Left lung (tissue), 10 donors: ENCODE results near the gene OTOGL. TPM values are rescaled to one million over a fixed set of nuclear protein-coding genes. Genes with fewer than 3 reads are reported as not detected.
"Not testable (repeated sequence)": the region's sequence is repeated elsewhere in the genome, so short reads cannot be mapped to it uniquely, and the experiment has no call there.

Source experiments
- ATAC-seq: fragments of 200-7000 bp; cut with Tn5 transposase; one replicate; pipeline ENCODE4 v1.9.1; 2020; ENCODE audit warnings: moderate library complexity
- DNase-seq, 4 donors: peaks; one replicate each; pipeline ENCODE4 v3.0.0-alpha.2; 2013 to 2020
- H3K27ac ChIP-seq, 2 donors: fragments of 200-600 bp; sonication (generic) in 1 of 2; one replicate each; pipeline versions ENCODE4 v1.5.0 to v1.8.0; 2020 to 2021
- H3K27me3 ChIP-seq, 2 donors: fragments of 200-600 bp; sonication (generic) in 1 of 2; one replicate each; pipeline versions ENCODE4 v1.5.0 to v1.8.0; 2020 to 2021
- H3K36me3 ChIP-seq, 2 donors: fragments of 200-600 bp; sonication (generic) in 1 of 2; one replicate each; pipeline versions ENCODE4 v1.5.0 to v1.8.0; 2020 to 2021
- H3K4me1 ChIP-seq, 2 donors: fragments of 200-600 bp; one replicate each; pipeline ENCODE4 v1.8.0; 2021
- H3K4me3 ChIP-seq, 2 donors: fragments of 200-600 bp; sonication (generic) in 1 of 2; one replicate each; pipeline versions ENCODE4 v1.5.0 to v1.8.0; 2020 to 2021; ENCODE audit warnings: mild to moderate bottlenecking in 1 of 2
- H3K9me3 ChIP-seq, 2 donors: fragments of 200-600 bp; sonication (generic) in 1 of 2; one replicate each; pipeline versions ENCODE4 v1.5.0 to v1.8.0; 2020 to 2021
- CTCF ChIP-seq, 2 donors: fragments of 200-600 bp; sonication (generic) in 1 of 2; IDR thresholded peaks; one replicate each; pipeline versions ENCODE4 v1.5.0 to v1.8.0; 2021; ENCODE audit warnings: antibody characterized with exemption in 2 of 2
- intact Hi-C, 2 donors: fragments of 100-400 bp; cut with DNase I; formaldehyde crosslinking; loops; one replicate each; pipeline versions ENCODE4 v1.11.2 to v1.14.2; 2022
- polyA plus RNA-seq, 6 donors: library from polyadenylated mRNA; unstranded; fragments of 120-200 nt; gene quantifications; one replicate each; pipeline ENCODE4 v1.2.1, GENCODE V29; 2013; ENCODE audit not compliant: insufficient read length in 6 of 6
- total RNA-seq, 2 donors: library from RNA; stranded (reverse); fragmentation: NEBNext Ultra II Directional; extraction: Animal tissue kit (Norgen Biotek cat#: 25700); gene quantifications; one replicate each; pipeline ENCODE4 v1.2.1, GENCODE V29; 2021
- donor health status: DM: no; HTN: yes; CAD: no.
- donor health status: DM: no; HTN: no; CAD: no.

OTOGL gene
- total and polyA plus RNA-seq, 8 donors, result 0.08 to 0.66 (median 0.50) TPM

DNA sequence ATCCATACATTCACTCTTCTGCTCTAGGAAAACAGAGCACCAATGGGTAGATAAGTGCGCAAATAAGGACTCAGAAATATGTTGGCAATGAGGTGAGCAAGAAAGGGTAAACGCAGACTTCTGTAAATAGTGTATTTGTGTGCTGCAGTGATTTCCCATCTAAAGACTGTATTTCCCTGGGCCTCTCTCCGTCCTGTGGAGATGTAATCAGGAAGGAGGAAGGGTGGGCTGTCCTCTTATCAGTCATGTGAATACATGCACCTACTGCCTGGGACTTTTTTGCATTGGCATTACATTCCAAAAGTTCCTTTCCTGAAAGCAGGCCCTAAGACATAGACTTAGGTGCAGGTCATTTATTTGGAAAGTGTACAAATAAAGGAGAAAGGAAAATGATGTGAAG is 114.5 kb downstream of the OTOGL start:
- Histone ChIP-seq H3K27ac (no peak overlapping the region), H3K27me3 (no peaks in the 10 kb centered on the region), H3K36me3 (no peaks in the 10 kb centered on the region), H3K9me3 (no peaks in the 10 kb centered on the region), H3K4me3 (no peak overlapping the region), H3K4me1 (no peaks in the 10 kb centered on the region)
- DNase-seq (no peak), ATAC-seq (no peak)
- intact Hi-C loops, result no loop called here
- no peak for TF ChIP-seq CTCF (IDR thresholded peaks at IDR 0.05)

- no peak for ATAC-seq
These were observed 117.7 kb downstream of the OTOGL start for GRCh38 chr12:80217011-80217535.

GRCh38 chr12:80218925-80219324 is 119.6 kb downstream of the OTOGL start:
- H3K27me3 ChIP-seq, H3K27ac ChIP-seq, intact Hi-C loops, H3K4me1 ChIP-seq, ATAC-seq, H3K36me3 ChIP-seq, H3K9me3 ChIP-seq, DNase-seq, H3K4me3 ChIP-seq: not testable (repeated sequence)

More at GRCh38 chr12:80217011-80217535, 117.7 kb downstream of the OTOGL start:
- Histone ChIP-seq H3K4me1 (no peaks in the 10 kb centered on the region), H3K27me3 (no peaks in the 10 kb centered on the region), H3K36me3 (no peaks in the 10 kb centered on the region), H3K9me3 (no peaks in the 10 kb centered on the region), H3K4me3 (no peak overlapping the region), H3K27ac (no peak overlapping the region)
- intact Hi-C loops, result no loop called here
- DNase-seq, result no peak
- TF ChIP-seq CTCF (IDR thresholded peaks at IDR 0.05), result no peak

DNA sequence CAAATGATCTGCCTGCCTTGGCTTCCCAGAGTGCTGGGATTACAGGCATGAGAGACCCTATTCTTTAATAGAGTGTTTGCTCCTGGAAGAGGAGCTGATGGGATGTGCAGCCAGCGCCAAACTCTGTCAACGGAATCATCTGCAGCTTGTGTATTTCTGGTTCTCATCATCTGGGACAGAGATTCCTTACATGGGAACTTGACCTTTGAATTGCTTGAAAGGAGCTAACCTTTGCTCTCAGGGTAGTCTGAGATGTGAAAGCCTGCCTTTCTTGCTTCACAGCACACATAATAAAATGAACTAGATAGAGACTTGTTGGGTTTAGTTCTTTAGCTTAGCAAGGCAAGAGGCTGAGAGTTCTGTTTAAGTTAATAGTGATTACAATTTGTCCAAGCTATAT is 120.0 kb downstream of the OTOGL start:
- no peak overlapping the region for H3K4me3 ChIP-seq
- H3K36me3 ChIP-seq, result no peaks in the 10 kb centered on the region
- no peak for TF ChIP-seq CTCF (IDR thresholded peaks at IDR 0.05)
- peak in 2 of 4 donors; percentile 85 to 90 for DNase-seq
- H3K27me3 ChIP-seq, result no peaks in the 10 kb centered on the region
- no peaks in the 10 kb centered on the region for H3K9me3 ChIP-seq
- no peak for ATAC-seq
- intact Hi-C loops, result no loop called here
- no peaks in the 10 kb centered on the region for H3K4me1 ChIP-seq
- no peak overlapping the region for H3K27ac ChIP-seq

DNA sequence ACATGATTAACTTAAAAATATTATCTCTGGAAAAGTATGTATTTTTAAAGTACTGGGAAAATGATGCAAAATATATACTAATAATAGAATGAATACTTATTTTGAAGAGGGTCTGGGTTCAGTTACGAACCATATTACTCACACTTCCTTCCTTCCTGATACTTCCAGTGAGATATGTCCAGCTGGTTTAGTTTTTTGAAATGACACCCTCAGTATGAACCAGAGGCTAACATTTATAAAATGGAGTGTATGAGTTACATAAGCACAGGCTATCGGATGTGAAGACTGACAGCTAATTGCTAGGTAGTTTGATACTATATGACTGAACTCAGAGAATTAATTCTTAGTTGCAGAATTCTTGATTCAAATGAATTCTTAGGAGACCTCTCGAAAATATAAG is 122.9 kb downstream of the OTOGL start:
- Histone ChIP-seq H3K4me3 (no peak overlapping the region), H3K36me3 (no peaks in the 10 kb centered on the region), H3K9me3 (no peaks in the 10 kb centered on the region), H3K4me1 (no peaks in the 10 kb centered on the region), H3K27ac (no peak overlapping the region), H3K27me3 (no peaks in the 10 kb centered on the region)
- no peak for ATAC-seq
- no peak for TF ChIP-seq CTCF (IDR thresholded peaks at IDR 0.05)
- intact Hi-C loops, result no loop called here
- no peak for DNase-seq

DNA sequence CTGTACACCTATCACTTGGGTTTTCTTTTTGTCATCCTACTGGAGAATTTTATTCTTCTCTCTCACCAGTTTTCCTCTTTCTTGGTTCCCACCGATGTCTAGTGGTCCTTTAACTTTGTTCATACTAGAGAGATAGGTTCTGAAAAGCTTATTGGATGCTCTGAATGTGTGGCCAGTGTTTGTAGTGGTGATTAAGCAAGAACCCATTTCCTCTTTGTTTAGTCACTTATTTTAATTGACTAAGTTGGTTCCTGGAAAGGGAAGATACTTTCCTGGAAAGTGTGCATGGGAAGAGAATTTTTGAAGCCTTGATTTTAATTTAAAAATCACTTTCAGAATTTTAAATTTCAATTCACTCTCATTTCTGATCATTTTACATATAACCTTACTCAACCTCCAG is 127.2 kb downstream of the OTOGL start:
- ATAC-seq (no peak), DNase-seq (no peak)
- Histone ChIP-seq H3K27ac (no peak overlapping the region), H3K27me3 (no peaks in the 10 kb centered on the region), H3K4me1 (no peaks in the 10 kb centered on the region), H3K4me3 (no peak overlapping the region), H3K9me3 (no peaks in the 10 kb centered on the region), H3K36me3 (no peaks in the 10 kb centered on the region)
- intact Hi-C loops, result no loop called here
- TF ChIP-seq CTCF (IDR thresholded peaks at IDR 0.05), result no peak

- H3K4me1 ChIP-seq, H3K4me3 ChIP-seq, H3K36me3 ChIP-seq, ATAC-seq, H3K9me3 ChIP-seq, H3K27ac ChIP-seq, DNase-seq, H3K27me3 ChIP-seq, intact Hi-C loops: not testable (repeated sequence)
These were observed 128.6 kb downstream of the OTOGL start for GRCh38 chr12:80227904-80228303.
